ENCODE results near the gene PPP6R2.
"Not testable (repeated sequence)": the region's sequence is repeated elsewhere in the genome, so short reads cannot be mapped to it uniquely, and the experiment has no call there.

Gene PPP6R2

GRCh38 chr22:50346470-50346869 lies 3.3 kb downstream of the PPP6R2 start:
- no peak for DNase-seq

- no peak for DNase-seq
Observed at GRCh38 chr22:50347157-50347556, 4.0 kb downstream of the PPP6R2 start.

- no peak for DNase-seq
Observed at GRCh38 chr22:50348058-50348457, 4.9 kb downstream of the PPP6R2 start.

GRCh38 chr22:50356186-50356585 lies 13.1 kb downstream of the PPP6R2 start:
- DNase-seq = no peak

GRCh38 chr22:50357222-50357621 lies 14.1 kb downstream of the PPP6R2 start:
- DNase-seq = no peak

GRCh38 chr22:50357756-50358155 lies 14.6 kb downstream of the PPP6R2 start:
- DNase-seq = no peak

- DNase-seq = no peak
Observed at GRCh38 chr22:50360578-50360977, 17.5 kb downstream of the PPP6R2 start.

GRCh38 chr22:50361222-50361621 lies 18.1 kb downstream of the PPP6R2 start:
- no peak for DNase-seq

GRCh38 chr22:50361688-50362087 lies 18.6 kb downstream of the PPP6R2 start:
- no peak for DNase-seq

GRCh38 chr22:50363166-50363802 lies 20.2 kb downstream of the PPP6R2 start:
- DNase-seq = no peak

- not testable (repeated sequence) for DNase-seq
Observed at GRCh38 chr22:50363803-50364194, 20.7 kb downstream of the PPP6R2 start.

GRCh38 chr22:50367778-50368500 lies 24.8 kb downstream of the PPP6R2 start:
- no peak for DNase-seq

- no peak for DNase-seq
Observed at GRCh38 chr22:50371101-50371648, 28.0 kb downstream of the PPP6R2 start.

GRCh38 chr22:50376085-50376651 lies 33.0 kb downstream of the PPP6R2 start:
- DNase-seq = no peak

- not testable (repeated sequence) for DNase-seq
Observed at GRCh38 chr22:50381021-50381555, 38.0 kb downstream of the PPP6R2 start.

- DNase-seq = no peak
Observed at GRCh38 chr22:50396751-50397370, 53.7 kb downstream of the PPP6R2 start.

GRCh38 chr22:50397371-50398060 lies 54.4 kb downstream of the PPP6R2 start:
- DNase-seq = not testable (repeated sequence)

GRCh38 chr22:50398831-50399648 lies 55.9 kb downstream of the PPP6R2 start:
- DNase-seq = no peak

GRCh38 chr22:50399751-50400331 lies 56.7 kb downstream of the PPP6R2 start:
- DNase-seq = no peak

GRCh38 chr22:50400406-50400805 lies 57.3 kb downstream of the PPP6R2 start:
- no peak for DNase-seq

- DNase-seq = no peak
Observed at GRCh38 chr22:50400931-50401330, 57.8 kb downstream of the PPP6R2 start.
